Uterus (tissue), 4 donors: Measurements from ENCODE around the gene ATF2. TPM values are rescaled to one million over a fixed set of nuclear protein-coding genes. Genes with fewer than 3 reads are reported as not detected.

Source experiments
- DNase-seq, 2 donors: peaks; one replicate each; pipeline ENCODE4 v3.0.0-alpha.2; 2019 to 2020
- H3K27ac ChIP-seq, 2 donors: fragments of 200-600 bp; sonication (generic); 1 replicate in 1 of 2; 2 replicates in 1 of 2; pipeline ENCODE4 v1.5.1; 2016 to 2018
- H3K27me3 ChIP-seq, 2 donors: fragments of 200-600 bp; sonication (generic); one replicate each; pipeline ENCODE4 v1.5.1; 2018 to 2019; ENCODE audit warnings: control low read depth in 1 of 2
- H3K36me3 ChIP-seq, 2 donors: fragments of 200-600 bp; sonication (generic); one replicate each; pipeline ENCODE4 v1.5.1; 2019; ENCODE audit warnings: control low read depth in 1 of 2
- H3K4me1 ChIP-seq, 2 donors: fragments of 200-600 bp; sonication (generic); one replicate each; pipeline ENCODE4 v1.5.1; 2018 to 2019; ENCODE audit warnings: control low read depth in 1 of 2
- H3K4me3 ChIP-seq, 2 donors: fragments of 200-600 bp; sonication (generic); 1 replicate in 1 of 2; 2 replicates in 1 of 2; pipeline ENCODE4 v1.5.1; 2018 to 2019; ENCODE audit warnings: mild to moderate bottlenecking in 1 of 2
- H3K9me3 ChIP-seq, 2 donors: fragments of 200-600 bp; sonication (generic); one replicate each; pipeline ENCODE4 v1.5.1; 2019; ENCODE audit warnings: control low read depth in 1 of 2
- CTCF ChIP-seq, 4 experiments: fragments of 200-600 bp in 2 of 4; fragments of 450-650 bp in 2 of 4; sonication (generic) in 2 of 4; IDR thresholded peaks; one replicate each; pipeline ENCODE4 v1.5.1; 2016 to 2019; ENCODE audit warnings: antibody characterized with exemption in 4 of 4, mild to moderate bottlenecking in 2 of 4, moderate library complexity in 1 of 4
- POLR2A ChIP-seq, 2 donors: fragments of 450-650 bp; IDR thresholded peaks; one replicate each; pipeline ENCODE4 v1.6.1; 2016; ENCODE audit warnings: antibody characterized with exemption in 2 of 2, mild to moderate bottlenecking in 1 of 2, moderate library complexity in 1 of 2
- intact Hi-C: fragments of 100-400 bp; cut with DNase I; formaldehyde crosslinking; loops from one replicate; pipeline ENCODE4 v1.15.1; 2023; ENCODE audit warnings: low total_unique reads
- total RNA-seq, 4 donors: library from RNA; depleted of rRNA in 3 of 4; stranded (reverse); fragments of >200 nt in 3 of 4; gene quantifications; one replicate each; pipeline versions ENCODE4 v1.1.0 to v1.2.4, GENCODE V29; 2014 to 2023
- donor health status: DM: yes; HTN: yes; CAD: no.

The ATF2 gene
- total RNA-seq, 4 donors from 2014 or later: 52.3 to 102 (median 79.2) TPM

GRCh38 chr2:175175320-175175719, 7.3 kb upstream of the ATF2 start:
- no peak for DNase-seq
- Histone ChIP-seq H3K27ac (no peak overlapping the region), H3K9me3 (no peaks in the 10 kb centered on the region), H3K4me3 (no peak overlapping the region), H3K4me1 (no peaks in the 10 kb centered on the region), H3K36me3 (no peaks in the 10 kb centered on the region), H3K27me3 (no peaks in the 10 kb centered on the region)
- intact Hi-C loops: no loop called here
- TF ChIP-seq POLR2A (IDR thresholded peaks at IDR 0.05): no peak

- intact Hi-C loops: no loop called here
- no peak for DNase-seq
- H3K4me3 ChIP-seq: no peak overlapping the region
- no peaks in the 10 kb centered on the region for H3K36me3 ChIP-seq
- H3K27me3 ChIP-seq: no peaks in the 10 kb centered on the region
- H3K4me1 ChIP-seq: no peaks in the 10 kb centered on the region
- no peaks in the 10 kb centered on the region for H3K9me3 ChIP-seq
- no peak overlapping the region for H3K27ac ChIP-seq
- TF ChIP-seq CTCF (IDR thresholded peaks at IDR 0.05) (no peak), POLR2A (IDR thresholded peaks at IDR 0.05) (no peak)
These were observed 2.8 kb upstream of the ATF2 start for GRCh38 chr2:175170659-175171304.

- intact Hi-C loops: no loop called here
- no peak for TF ChIP-seq POLR2A (IDR thresholded peaks at IDR 0.05)
- TF ChIP-seq CTCF (IDR thresholded peaks at IDR 0.05): no peak
- Histone ChIP-seq H3K4me3 (no peak overlapping the region), H3K36me3 (no peaks in the 10 kb centered on the region), H3K27me3 (no peaks in the 10 kb centered on the region), H3K9me3 (no peaks in the 10 kb centered on the region), H3K4me1 (no peaks in the 10 kb centered on the region), H3K27ac (peak overlapping the region in 1 of 2 donors; percentile 95)
- no peak for DNase-seq
These were observed 1.2 kb upstream of the ATF2 start for GRCh38 chr2:175169191-175169590.

- H3K9me3 ChIP-seq: no peaks in the 10 kb centered on the region
- peak overlapping the region; percentile 95 to 96 for H3K27ac ChIP-seq
- H3K27me3 ChIP-seq: no peaks in the 10 kb centered on the region
- no peaks in the 10 kb centered on the region for H3K4me1 ChIP-seq
- TF ChIP-seq POLR2A (IDR thresholded peaks at IDR 0.05) (no peak), CTCF (IDR thresholded peaks at IDR 0.05) (no peak)
- H3K36me3 ChIP-seq: no peaks in the 10 kb centered on the region
- peak overlapping the region; percentile 73 to 91 for H3K4me3 ChIP-seq
- intact Hi-C loops: no loop called here
- no peak for DNase-seq
These were observed 552 bp upstream of the ATF2 start for GRCh38 chr2:175168564-175168945.

GRCh38 chr2:175167076-175167791, 769 bp downstream of the ATF2 start:
- Histone ChIP-seq H3K27ac (peak overlapping the region; percentile 95 to 96), H3K4me3 (peak overlapping the region; percentile 73 to 91), H3K4me1 (no peaks in the 10 kb centered on the region), H3K9me3 (no peaks in the 10 kb centered on the region), H3K36me3 (no peaks in the 10 kb centered on the region), H3K27me3 (no peaks in the 10 kb centered on the region)
- DNase-seq: peak; percentile 28 to 42
- intact Hi-C loops: no loop called here
- TF ChIP-seq POLR2A (IDR thresholded peaks at IDR 0.05) (no peak), CTCF (IDR thresholded peaks at IDR 0.05) (no peak)
